Measurements from ENCODE around the gene KIRREL2.

Gene KIRREL2

GRCh38 chr19:35818445-35818844 lies 38.3 kb upstream of the KIRREL2 start:
- Histone ChIP-seq H3K4me3 (ENCODE audit: low read length) (no peak overlapping the region), H3K4me1 (ENCODE audit: low read length) (peaks cover 4% of the 10 kb centered on the region; the same call in 1 of the 2 replicates), H4K20me1 (ENCODE audit: insufficient read depth, low read length) (no peaks in the 10 kb centered on the region), H3K9me3 (ENCODE audit: insufficient read depth, low read length) (no peaks in the 10 kb centered on the region), H3K9ac (ENCODE audit: low read length) (no peak overlapping the region), H3K27ac (ENCODE audit: low read length) (no peak overlapping the region), H3K27me3 (ENCODE audit: low read depth, low read length) (0 out of 2 replicates have a peak, but pooled peaks cover 4% of the 10 kb centered on the region), H2AFZ (ENCODE audit: low read depth, low read length) (no peak overlapping the region), H3K79me2 (ENCODE audit: low read length) (no peaks in the 10 kb centered on the region), H3K36me3 (replicated peaks; ENCODE audit: low read depth, low read length) (no peaks in the 10 kb centered on the region), H3K4me2 (ENCODE audit: low read length) (no peak overlapping the region)
- TF ChIP-seq CTCF (IDR thresholded peaks at IDR 0.05; ENCODE audit: low read depth, low read length) (no peak), EZH2phosphoT487 (IDR thresholded peaks at IDR 0.05; ENCODE audit: low read depth) (no peak)

GRCh38 chr19:35822579-35822978 lies 34.1 kb upstream of the KIRREL2 start:
- Histone ChIP-seq H3K4me1 (ENCODE audit: low read length) (peaks cover 4% of the 10 kb centered on the region; the same call in 1 of the 2 replicates), H4K20me1 (ENCODE audit: insufficient read depth, low read length) (no peaks in the 10 kb centered on the region), H3K27ac (ENCODE audit: low read length) (no peak overlapping the region), H3K4me2 (ENCODE audit: low read length) (peak overlapping the region; percentile 50), H3K9ac (ENCODE audit: low read length) (no peak overlapping the region), H3K27me3 (ENCODE audit: low read depth, low read length) (peaks cover 10% of the 10 kb centered on the region; the same call in 1 of the 2 replicates), H3K9me3 (ENCODE audit: insufficient read depth, low read length) (no peaks in the 10 kb centered on the region), H3K4me3 (ENCODE audit: low read length) (peak overlapping the region; percentile 53), H3K79me2 (ENCODE audit: low read length) (no peaks in the 10 kb centered on the region), H2AFZ (ENCODE audit: low read depth, low read length) (peak overlapping the region; percentile 43; the same call in 1 of the 2 replicates), H3K36me3 (replicated peaks; ENCODE audit: low read depth, low read length) (no peaks in the 10 kb centered on the region)
- TF ChIP-seq CTCF (IDR thresholded peaks at IDR 0.05; ENCODE audit: low read depth, low read length), result no peak
- no peak for TF ChIP-seq EZH2phosphoT487 (IDR thresholded peaks at IDR 0.05; ENCODE audit: low read depth)

GRCh38 chr19:35824150-35824549 lies 32.6 kb upstream of the KIRREL2 start:
- H3K4me1 ChIP-seq (ENCODE audit: low read length), result peaks cover 4% of the 10 kb centered on the region; the same call in 1 of the 2 replicates
- H3K9me3 ChIP-seq (ENCODE audit: insufficient read depth, low read length), result no peaks in the 10 kb centered on the region
- no peak overlapping the region for H3K4me2 ChIP-seq (ENCODE audit: low read length)
- H4K20me1 ChIP-seq (ENCODE audit: insufficient read depth, low read length), result no peaks in the 10 kb centered on the region
- H3K79me2 ChIP-seq (ENCODE audit: low read length), result no peaks in the 10 kb centered on the region
- peaks cover 10% of the 10 kb centered on the region; the same call in 1 of the 2 replicates for H3K27me3 ChIP-seq (ENCODE audit: low read depth, low read length)
- no peak overlapping the region for H3K9ac ChIP-seq (ENCODE audit: low read length)
- H3K36me3 ChIP-seq (replicated peaks; ENCODE audit: low read depth, low read length), result no peaks in the 10 kb centered on the region
- H2AFZ ChIP-seq (ENCODE audit: low read depth, low read length), result no peak overlapping the region
- H3K4me3 ChIP-seq (ENCODE audit: low read length), result no peak overlapping the region
- TF ChIP-seq CTCF (IDR thresholded peaks at IDR 0.05; ENCODE audit: low read depth, low read length), result no peak
- no peak for TF ChIP-seq EZH2phosphoT487 (IDR thresholded peaks at IDR 0.05; ENCODE audit: low read depth)
- no peak overlapping the region for H3K27ac ChIP-seq (ENCODE audit: low read length)

- Histone ChIP-seq H3K79me2 (ENCODE audit: low read length) (no peaks in the 10 kb centered on the region), H4K20me1 (ENCODE audit: insufficient read depth, low read length) (no peaks in the 10 kb centered on the region), H3K9me3 (ENCODE audit: insufficient read depth, low read length) (no peaks in the 10 kb centered on the region), H3K27me3 (ENCODE audit: low read depth, low read length) (peaks cover 7% of the 10 kb centered on the region; the same call in 1 of the 2 replicates), H3K27ac (ENCODE audit: low read length) (no peak overlapping the region), H3K4me3 (ENCODE audit: low read length) (no peak overlapping the region), H2AFZ (ENCODE audit: low read depth, low read length) (no peak overlapping the region), H3K4me2 (ENCODE audit: low read length) (no peak overlapping the region), H3K36me3 (replicated peaks; ENCODE audit: low read depth, low read length) (no peaks in the 10 kb centered on the region), H3K9ac (ENCODE audit: low read length) (no peak overlapping the region), H3K4me1 (ENCODE audit: low read length) (no peaks in the 10 kb centered on the region)
- no peak for TF ChIP-seq EZH2phosphoT487 (IDR thresholded peaks at IDR 0.05; ENCODE audit: low read depth)
- no peak for TF ChIP-seq CTCF (IDR thresholded peaks at IDR 0.05; ENCODE audit: low read depth, low read length)
Measured at GRCh38 chr19:35828692-35829301, 27.9 kb upstream of the KIRREL2 start.
